GM12878 (cell line): Measurements from ENCODE around the gene RACK1. TPM values are rescaled to one million over a fixed set of nuclear protein-coding genes. Genes with fewer than 3 reads are reported as not detected.

Source experiments
- CHD4 ChIP-seq: fragments of 200-600 bp; sonication (generic); IDR thresholded peaks from 2 replicates; pipeline ENCODE4 v1.6.1; 2016; ENCODE audit warnings: mild to moderate bottlenecking
- MYC ChIP-seq: IDR thresholded peaks from 2 replicates; pipeline ENCODE4 v1.6.1; 2011; ENCODE audit warnings: mild to moderate bottlenecking, low read length, moderate library complexity, inconsistent platforms; ENCODE audit not compliant: insufficient read depth, insufficient replicate concordance, insufficient read length, severe bottlenecking
- NFXL1 ChIP-seq: fragments of 450-650 bp; IDR thresholded peaks from 2 replicates; pipeline ENCODE4 v1.6.1; 2017; ENCODE audit warnings: antibody characterized with exemption, mild to moderate bottlenecking, borderline replicate concordance
- PAX8 ChIP-seq: fragments of 450-650 bp; IDR thresholded peaks from 2 replicates; pipeline ENCODE4 v1.6.1; 2017; ENCODE audit warnings: mild to moderate bottlenecking, moderate library complexity
- RAD51 ChIP-seq: fragments of 450-650 bp; IDR thresholded peaks from 2 replicates; pipeline ENCODE4 v1.6.1; 2016; ENCODE audit warnings: moderate library complexity, mild to moderate bottlenecking, inconsistent platforms
- RCOR1 ChIP-seq: conservative IDR thresholded peaks from 2 replicates; pipeline ENCODE4 v1.6.1; 2012; ENCODE audit warnings: low read depth, low read length, improper control_type of control experiment
- SREBF2 ChIP-seq: IDR thresholded peaks from 2 replicates; pipeline ENCODE4 v1.6.1; 2012; ENCODE audit warnings: mild to moderate bottlenecking, low read length
- polyA plus RNA-seq, 11 experiments: library from polyadenylated mRNA; depleted of rRNA in 4 of 11; unstranded in 6 of 11; stranded (reverse) in 5 of 11; fragments of >200 nt; fragmentation: Nextera tagmentation in 4 of 11; fragmentation: Illumina TruSeq in 1 of 11; extraction: Ambion mirVana in 4 of 11; extraction: Trizol in 1 of 11; gene quantifications; 1 replicate in 1 of 11; 2 replicates in 10 of 11; pipeline versions ENCODE4 v1.2.1 to v1.2.3, GENCODE V29; 2011 to 2016; ENCODE audit warnings: inconsistent platforms in 2 of 11, missing spikeins in 2 of 11, low read depth in 1 of 11
- total RNA-seq, 4 experiments: library from RNA; depleted of rRNA in 3 of 4; stranded (reverse); fragments of >200 nt in 3 of 4; fragmentation: Illumina TruSeq in 1 of 4; extraction: Trizol in 1 of 4; gene quantifications; 2 replicates each; pipeline versions ENCODE4 v1.2.1 to v1.2.3, GENCODE V29; 2013 to 2021
- TF ChIP-seq, protein P1 (sequence below): fragments of 450-650 bp; IDR thresholded peaks from 2 replicates; pipeline ENCODE4 v1.6.1; 2016; ENCODE audit warnings: mild to moderate bottlenecking
- TF ChIP-seq, protein P2 (sequence below): fragments of 450-650 bp; conservative IDR thresholded peaks from 2 replicates; pipeline ENCODE4 v1.6.1; 2017; ENCODE audit warnings: mild to moderate bottlenecking, moderate library complexity
- TF ChIP-seq, protein P3 (sequence below): fragments of 150-350 bp; IDR thresholded peaks from 2 replicates; pipeline ENCODE4 v1.6.1; 2016; ENCODE audit warnings: low read depth, low read length

Gene RACK1
- total and polyA plus RNA-seq, 10 of the 15 experiments (the other 5 are each of a cell fraction or from before 2014, with no cell fraction given) = 1,365 to 6,584 (median 4,167) TPM

- TF ChIP-seq SREBF2 (peak; percentile 92), PAX8 (no peak), NFXL1 (no peak), MYC (no peak), CHD4 (no peak), RCOR1 (no peak), RAD51 (peak; percentile 24; the same call in 1 of the 2 replicates)
- TF ChIP-seq, protein P1, sequence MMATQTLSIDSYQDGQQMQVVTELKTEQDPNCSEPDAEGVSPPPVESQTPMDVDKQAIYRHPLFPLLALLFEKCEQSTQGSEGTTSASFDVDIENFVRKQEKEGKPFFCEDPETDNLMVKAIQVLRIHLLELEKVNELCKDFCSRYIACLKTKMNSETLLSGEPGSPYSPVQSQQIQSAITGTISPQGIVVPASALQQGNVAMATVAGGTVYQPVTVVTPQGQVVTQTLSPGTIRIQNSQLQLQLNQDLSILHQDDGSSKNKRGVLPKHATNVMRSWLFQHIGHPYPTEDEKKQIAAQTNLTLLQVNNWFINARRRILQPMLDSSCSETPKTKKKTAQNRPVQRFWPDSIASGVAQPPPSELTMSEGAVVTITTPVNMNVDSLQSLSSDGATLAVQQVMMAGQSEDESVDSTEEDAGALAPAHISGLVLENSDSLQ = no peak
- TF ChIP-seq, protein P2, sequence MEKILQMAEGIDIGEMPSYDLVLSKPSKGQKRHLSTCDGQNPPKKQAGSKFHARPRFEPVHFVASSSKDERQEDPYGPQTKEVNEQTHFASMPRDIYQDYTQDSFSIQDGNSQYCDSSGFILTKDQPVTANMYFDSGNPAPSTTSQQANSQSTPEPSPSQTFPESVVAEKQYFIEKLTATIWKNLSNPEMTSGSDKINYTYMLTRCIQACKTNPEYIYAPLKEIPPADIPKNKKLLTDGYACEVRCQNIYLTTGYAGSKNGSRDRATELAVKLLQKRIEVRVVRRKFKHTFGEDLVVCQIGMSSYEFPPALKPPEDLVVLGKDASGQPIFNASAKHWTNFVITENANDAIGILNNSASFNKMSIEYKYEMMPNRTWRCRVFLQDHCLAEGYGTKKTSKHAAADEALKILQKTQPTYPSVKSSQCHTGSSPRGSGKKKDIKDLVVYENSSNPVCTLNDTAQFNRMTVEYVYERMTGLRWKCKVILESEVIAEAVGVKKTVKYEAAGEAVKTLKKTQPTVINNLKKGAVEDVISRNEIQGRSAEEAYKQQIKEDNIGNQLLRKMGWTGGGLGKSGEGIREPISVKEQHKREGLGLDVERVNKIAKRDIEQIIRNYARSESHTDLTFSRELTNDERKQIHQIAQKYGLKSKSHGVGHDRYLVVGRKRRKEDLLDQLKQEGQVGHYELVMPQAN = 0 out of 2 replicates have a peak, but pooled peaks have one; percentile 7
- TF ChIP-seq, protein P3, sequence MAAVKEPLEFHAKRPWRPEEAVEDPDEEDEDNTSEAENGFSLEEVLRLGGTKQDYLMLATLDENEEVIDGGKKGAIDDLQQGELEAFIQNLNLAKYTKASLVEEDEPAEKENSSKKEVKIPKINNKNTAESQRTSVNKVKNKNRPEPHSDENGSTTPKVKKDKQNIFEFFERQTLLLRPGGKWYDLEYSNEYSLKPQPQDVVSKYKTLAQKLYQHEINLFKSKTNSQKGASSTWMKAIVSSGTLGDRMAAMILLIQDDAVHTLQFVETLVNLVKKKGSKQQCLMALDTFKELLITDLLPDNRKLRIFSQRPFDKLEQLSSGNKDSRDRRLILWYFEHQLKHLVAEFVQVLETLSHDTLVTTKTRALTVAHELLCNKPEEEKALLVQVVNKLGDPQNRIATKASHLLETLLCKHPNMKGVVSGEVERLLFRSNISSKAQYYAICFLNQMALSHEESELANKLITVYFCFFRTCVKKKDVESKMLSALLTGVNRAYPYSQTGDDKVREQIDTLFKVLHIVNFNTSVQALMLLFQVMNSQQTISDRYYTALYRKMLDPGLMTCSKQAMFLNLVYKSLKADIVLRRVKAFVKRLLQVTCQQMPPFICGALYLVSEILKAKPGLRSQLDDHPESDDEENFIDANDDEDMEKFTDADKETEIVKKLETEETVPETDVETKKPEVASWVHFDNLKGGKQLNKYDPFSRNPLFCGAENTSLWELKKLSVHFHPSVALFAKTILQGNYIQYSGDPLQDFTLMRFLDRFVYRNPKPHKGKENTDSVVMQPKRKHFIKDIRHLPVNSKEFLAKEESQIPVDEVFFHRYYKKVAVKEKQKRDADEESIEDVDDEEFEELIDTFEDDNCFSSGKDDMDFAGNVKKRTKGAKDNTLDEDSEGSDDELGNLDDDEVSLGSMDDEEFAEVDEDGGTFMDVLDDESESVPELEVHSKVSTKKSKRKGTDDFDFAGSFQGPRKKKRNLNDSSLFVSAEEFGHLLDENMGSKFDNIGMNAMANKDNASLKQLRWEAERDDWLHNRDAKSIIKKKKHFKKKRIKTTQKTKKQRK = no peak
These were observed 54.9 kb downstream of the RACK1 start (continued) for GRCh38 chr5:181188700-181189362.
